ENCODE measurements around the gene KLF15.

KLF15 gene

DNA sequence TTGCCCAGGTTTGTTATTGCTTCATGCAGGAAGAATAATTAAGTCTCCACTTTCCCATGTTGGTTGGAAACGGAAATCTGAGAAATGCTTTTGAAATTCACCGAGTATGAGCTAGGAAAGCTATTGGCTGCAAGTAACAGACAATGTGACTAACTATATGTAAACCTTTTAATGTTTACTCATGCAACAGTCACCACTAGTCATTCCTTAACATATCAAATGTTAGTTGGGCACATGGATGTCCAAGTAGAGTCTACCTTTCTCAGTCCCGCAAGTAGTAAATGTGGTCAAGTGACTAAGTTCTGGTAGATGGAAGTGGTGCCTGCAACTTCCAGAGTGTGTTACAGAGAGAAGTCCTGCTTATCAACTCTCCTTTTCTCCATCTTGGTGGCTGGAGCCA is 52.5 kb downstream of the KLF15 start:
- DNase-seq (ENCODE audit: low spot score): no peak

- no peak for DNase-seq (ENCODE audit: low spot score)
Observed at GRCh38 chr3:126304291-126304690, 52.9 kb downstream of the KLF15 start.

DNA sequence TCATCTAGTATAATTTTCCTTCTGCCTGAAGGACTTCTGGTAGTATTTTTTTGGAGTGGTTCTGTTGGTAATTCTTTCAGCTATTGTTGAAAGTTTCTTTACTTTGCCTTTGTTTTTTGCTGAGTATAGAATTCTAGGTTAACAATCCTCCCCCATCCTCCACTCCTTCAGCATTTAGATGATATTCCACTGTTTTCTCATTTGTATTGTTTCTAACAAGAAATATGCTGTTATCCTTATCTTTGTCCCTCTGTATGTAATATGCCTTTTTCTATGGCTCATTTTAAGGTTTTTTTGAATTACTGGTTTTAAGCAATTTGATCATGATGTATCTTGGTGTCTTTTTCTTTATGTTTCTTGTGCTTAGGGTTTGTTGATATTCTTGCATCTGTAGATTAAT is 53.9 kb downstream of the KLF15 start:
- DNase-seq (ENCODE audit: low spot score): no peak

- DNase-seq (ENCODE audit: low spot score): no peak
Observed at GRCh38 chr3:126300761-126301481, 56.3 kb downstream of the KLF15 start.

DNA sequence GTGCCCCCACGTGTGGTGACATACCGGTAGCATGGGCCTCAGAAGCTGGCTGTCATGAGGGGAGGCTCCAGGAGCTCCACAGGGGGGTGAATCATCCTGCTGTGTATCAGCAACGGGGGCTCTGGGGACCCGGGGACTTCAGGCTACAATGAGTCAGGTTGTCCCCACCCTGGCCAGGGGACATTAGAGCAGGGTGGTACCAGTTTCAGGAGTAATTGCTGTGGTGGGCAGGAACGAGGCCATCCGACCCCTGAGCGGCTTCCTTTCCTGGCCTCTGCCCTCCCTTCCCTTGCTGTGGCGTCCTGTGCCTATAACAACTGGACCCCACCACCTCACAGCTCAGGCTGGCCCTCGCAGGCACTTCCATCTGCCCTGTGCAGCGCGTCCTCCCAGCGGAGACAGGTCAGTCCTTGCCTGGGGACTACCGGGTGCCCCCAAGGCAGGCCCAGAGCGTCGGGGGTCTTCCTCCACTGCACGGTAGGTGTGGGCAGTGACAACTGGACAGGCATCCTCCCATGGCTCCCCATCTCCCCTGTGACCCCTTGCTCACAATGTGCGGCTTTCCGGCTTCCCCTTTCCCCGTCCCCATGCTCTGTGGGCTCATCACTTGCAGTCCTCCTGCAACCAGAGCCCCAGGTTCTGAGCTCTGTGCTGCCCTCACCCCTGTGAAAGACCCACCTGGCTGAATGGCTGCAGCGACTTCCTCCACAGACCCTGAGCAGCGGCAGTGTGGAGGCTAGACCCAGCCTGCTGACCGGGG is 57.0 kb downstream of the KLF15 start:
- no peak for DNase-seq (ENCODE audit: low spot score)

DNA sequence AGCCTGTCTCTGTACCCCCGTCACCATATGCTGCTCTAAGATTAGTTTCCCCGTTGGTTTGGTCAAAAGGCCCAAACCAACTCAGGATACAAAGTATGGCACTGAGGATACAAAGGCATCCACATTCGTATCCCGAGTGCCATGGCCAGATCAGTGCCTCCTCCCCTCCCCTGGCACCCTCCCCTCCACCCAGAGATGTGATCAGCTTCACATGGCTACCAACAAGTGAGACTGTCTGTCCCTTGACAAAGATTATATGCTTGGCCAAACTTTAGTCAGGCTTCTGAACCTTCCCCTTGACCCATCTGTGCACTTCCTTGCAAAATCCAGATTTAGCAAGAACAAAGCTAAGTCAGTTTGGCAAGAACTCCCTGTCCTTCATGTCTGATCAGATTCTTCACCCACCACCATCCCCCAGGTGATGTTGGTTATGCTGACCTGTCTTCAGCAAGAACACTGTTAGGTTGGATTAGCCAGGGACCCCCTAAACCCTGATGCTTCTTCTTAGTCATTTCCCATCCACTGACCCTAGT is 61.7 kb downstream of the KLF15 start:
- no peak for DNase-seq (ENCODE audit: low spot score)

- DNase-seq (ENCODE audit: low spot score): no peak
Observed at GRCh38 chr3:126294211-126294808, 62.9 kb downstream of the KLF15 start.

- no peak for DNase-seq (ENCODE audit: low spot score)
Observed at GRCh38 chr3:126293370-126294082, 63.7 kb downstream of the KLF15 start.
